HG03521 (cell line): ENCODE measurements around the gene APOC3.
"Not testable (repeated sequence)": the region's sequence is repeated elsewhere in the genome, so short reads cannot be mapped to it uniquely, and the experiment has no call there.

Source experiments
- ATAC-seq: cut with Tn5 transposase; IDR thresholded peaks from one replicate; pipeline ENCODE4 v1.9.1; 2021; ENCODE audit warnings: mild to moderate bottlenecking, moderate library complexity; ENCODE audit not compliant: unreplicated experiment

Gene APOC3

GRCh38 chr11:116828632-116829524, 829 bp upstream of the APOC3 start:
- ATAC-seq: no peak

- no peak for ATAC-seq
Observed at GRCh38 chr11:116830184-116830912, 641 bp downstream of the APOC3 start.

- ATAC-seq: no peak
Observed at GRCh38 chr11:116831790-116832349, 2.2 kb downstream of the APOC3 start.

DNA sequence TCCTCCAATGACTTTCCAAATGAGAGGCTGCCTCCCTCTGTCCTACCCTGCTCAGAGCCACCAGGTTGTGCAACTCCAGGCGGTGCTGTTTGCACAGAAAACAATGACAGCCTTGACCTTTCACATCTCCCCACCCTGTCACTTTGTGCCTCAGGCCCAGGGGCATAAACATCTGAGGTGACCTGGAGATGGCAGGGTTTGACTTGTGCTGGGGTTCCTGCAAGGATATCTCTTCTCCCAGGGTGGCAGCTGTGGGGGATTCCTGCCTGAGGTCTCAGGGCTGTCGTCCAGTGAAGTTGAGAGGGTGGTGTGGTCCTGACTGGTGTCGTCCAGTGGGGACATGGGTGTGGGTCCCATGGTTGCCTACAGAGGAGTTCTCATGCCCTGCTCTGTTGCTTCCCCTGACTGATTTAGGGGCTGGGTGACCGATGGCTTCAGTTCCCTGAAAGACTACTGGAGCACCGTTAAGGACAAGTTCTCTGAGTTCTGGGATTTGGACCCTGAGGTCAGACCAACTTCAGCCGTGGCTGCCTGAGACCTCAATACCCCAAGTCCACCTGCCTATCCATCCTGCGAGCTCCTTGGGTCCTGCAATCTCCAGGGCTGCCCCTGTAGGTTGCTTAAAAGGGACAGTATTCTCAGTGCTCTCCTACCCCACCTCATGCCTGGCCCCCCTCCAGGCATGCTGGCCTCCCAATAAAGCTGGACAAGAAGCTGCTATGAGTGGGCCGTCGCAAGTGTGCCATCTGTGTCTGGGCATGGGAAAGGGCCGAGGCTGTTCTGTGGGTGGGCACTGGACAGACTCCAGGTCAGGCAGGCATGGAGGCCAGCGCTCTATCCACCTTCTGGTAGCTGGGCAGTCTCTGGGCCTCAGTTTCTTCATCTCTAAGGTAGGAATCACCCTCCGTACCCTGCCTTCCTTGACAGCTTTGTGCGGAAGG, 2.9 kb downstream of the APOC3 start:
- ATAC-seq: no peak

- ATAC-seq: no peak
Observed at GRCh38 chr11:116833491-116833815, 3.7 kb downstream of the APOC3 start.

GRCh38 chr11:116833816-116834534, 4.3 kb downstream of the APOC3 start:
- no peak for ATAC-seq

- ATAC-seq: not testable (repeated sequence)
Observed at GRCh38 chr11:116834535-116835041, 4.9 kb downstream of the APOC3 start.

DNA sequence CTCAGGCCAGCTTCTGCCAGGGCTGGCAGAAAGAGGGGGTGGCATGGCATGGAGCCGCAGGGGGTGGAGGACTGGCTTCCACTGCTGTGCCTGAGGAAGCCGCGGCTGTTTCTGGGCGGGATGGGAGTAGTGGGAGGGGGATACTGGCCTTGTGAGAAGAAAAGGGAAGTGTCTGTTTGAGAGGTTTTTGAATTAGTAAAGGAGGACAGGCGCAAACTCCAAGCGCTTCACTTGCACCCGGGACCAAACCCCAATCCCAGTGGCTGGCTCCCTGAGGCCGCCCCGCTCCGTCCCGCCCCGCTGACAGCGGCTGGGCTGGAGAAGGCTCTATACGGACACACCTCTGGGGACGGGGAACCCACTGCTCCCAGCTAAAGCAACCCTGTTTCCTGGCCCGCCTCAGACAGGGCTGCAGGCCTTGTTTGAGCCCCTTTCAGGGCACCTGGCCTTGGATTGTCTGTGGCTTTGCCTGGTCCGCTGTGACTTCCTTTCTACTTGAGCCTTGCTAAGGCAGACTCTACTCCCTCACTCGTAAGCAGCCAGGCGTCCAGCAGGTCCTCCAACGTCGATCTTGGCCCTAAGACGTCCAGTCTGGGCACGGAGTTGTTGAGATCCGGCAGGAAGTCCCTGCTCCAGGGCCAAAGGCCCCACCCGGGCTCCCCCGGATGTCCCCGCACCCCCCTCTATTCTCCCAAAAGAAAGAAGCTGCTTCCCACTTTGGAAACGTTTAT, 5.5 kb downstream of the APOC3 start:
- ATAC-seq: no peak

DNA sequence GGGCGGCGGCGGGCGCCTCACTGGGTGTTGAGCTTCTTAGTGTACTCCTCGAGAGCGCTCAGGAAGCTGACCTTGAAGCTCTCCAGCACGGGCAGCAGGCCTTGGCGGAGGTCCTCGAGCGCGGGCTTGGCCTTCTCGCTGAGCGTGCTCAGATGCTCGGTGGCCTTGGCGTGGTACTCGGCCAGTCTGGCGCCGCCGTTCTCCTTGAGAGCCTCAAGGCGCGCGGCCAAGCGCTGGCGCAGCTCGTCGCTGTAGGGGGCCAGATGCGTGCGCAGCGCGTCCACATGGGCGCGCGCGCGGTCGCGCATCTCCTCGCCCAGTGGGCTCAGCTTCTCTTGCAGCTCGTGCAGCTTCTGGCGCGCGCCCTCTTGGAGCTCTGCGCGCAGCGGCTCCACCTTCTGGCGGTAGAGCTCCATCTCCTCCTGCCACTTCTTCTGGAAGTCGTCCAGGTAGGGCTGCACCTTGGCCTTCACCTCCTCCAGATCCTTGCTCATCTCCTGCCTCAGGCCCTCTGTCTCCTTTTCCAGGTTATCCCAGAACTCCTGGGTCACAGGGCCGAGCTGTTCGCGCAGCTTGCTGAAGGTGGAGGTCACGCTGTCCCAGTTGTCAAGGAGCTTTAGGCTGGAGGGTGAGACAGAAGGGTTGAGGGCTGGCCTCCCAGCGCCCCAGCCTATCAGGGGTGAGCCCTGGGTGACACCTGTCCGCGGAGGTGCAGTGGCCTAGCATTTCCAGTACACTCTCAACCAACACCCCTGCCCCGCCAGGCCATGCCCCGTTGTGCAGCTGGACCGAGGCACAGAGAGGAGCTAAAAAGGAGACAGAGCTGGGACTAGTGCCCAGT, 6.3 kb downstream of the APOC3 start:
- ATAC-seq: peak; percentile 77

GRCh38 chr11:116836632-116836991, 6.9 kb downstream of the APOC3 start:
- ATAC-seq: no peak

DNA sequence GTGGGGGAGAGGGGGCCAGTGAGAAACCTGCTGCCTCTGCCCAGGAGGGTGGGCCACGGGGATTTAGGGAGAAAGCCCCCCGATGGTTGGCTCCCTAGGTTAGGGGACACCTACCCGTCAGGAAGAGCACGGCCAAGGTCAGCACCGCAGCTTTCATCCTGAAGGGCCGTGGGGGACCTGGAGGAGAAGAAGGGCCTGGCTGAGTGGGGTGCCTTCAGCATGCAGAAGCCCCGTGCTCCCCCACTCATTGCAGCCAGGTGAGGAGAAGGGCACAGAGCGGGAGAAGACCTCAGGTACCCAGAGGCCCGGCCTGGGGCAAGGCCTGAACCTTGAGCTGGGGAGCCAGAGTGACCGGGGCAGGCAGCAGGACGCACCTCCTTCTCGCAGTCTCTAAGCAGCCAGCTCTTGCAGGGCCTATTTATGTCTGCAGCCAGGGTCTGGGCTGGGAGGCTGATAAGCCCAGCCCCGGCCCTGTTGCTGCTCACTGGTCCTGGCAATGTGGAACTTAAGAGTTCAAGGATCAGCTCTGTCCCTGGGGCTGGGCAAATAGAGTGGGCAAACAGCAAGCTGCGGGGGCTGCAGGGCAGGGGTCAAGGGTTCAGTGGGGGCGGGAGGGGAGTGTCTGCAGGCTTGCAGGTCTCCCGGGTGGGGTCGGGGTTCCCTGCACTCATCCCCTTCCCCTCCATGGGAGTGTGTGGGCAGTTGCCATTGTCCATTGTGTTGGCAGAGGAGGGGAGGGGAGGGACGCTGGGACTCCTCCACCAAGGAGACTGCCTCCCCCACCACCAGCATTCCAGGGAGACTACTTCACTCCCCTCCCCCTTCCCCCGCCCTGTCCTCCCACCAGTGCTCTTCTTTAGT, 7.8 kb downstream of the APOC3 start, which contains the start of gene APOA1:
Gene APOA1 (minus strand): TSS at position 392 of the 861 bp plus-strand sequence. CDS start 235 bp downstream, at position 157.
- no peak for ATAC-seq

DNA sequence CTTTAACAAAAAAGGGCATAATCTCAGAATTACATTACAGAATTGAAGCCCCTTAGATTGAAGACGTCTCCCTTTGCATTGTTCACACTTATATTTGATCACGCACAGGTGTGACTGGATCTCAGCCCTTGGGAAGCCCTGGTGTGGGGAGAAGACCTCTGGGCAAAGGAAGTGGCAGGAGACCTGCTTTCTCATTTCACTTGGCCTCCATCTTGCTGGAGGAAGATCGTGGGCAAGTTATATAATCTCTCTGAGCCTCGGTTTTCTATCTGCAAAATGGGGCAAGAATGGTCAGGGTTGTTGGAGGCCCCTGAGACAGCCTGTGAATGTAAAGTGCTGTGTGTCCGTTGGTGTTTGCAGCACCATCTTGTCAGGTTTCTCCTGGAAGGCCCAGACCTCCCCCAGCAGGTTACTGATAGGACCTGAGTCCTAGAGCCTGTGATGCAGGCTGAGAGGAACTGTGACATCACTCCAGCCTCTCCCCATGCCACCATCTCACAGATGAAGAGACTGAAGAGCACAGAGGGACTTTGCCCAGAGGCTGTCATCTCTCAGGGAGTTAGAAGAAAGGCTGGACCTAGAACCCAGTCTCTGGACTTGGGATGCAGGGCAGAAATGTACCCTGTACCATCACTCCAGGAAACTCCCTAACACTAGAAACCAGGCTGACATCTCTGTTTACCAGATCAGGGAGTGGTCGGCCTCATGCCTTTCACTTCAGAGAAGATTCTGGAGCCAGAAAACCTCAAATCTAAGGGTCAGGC, 8.8 kb downstream of the APOC3 start:
- ATAC-seq: no peak

DNA sequence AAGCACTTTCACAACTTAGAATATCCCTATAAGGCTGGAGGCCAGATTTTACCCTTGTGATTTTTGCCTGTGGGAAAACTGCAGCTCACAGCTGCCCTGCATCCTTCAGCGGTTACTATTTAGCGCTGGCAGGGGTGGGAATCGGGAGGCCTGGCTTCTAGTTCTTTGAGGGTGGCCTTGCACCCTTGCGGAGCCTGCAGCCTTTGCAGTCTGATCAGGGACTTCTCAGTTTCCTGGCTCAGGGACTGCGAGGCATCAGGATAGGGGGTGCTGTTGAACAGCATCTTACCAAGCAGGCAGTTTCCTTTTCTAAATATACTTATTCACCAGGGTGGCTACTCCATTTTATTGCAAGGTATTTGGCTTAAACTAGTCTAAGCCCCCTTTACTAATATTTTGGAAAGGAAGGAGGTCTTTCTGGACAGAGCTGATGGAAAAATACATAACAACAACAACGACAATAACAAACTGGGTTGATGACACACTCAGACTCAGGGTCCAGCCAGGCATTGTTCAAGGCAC, 10.6 kb downstream of the APOC3 start:
- ATAC-seq: no peak

GRCh38 chr11:116840746-116841296, 11.1 kb downstream of the APOC3 start:
- no peak for ATAC-seq

DNA sequence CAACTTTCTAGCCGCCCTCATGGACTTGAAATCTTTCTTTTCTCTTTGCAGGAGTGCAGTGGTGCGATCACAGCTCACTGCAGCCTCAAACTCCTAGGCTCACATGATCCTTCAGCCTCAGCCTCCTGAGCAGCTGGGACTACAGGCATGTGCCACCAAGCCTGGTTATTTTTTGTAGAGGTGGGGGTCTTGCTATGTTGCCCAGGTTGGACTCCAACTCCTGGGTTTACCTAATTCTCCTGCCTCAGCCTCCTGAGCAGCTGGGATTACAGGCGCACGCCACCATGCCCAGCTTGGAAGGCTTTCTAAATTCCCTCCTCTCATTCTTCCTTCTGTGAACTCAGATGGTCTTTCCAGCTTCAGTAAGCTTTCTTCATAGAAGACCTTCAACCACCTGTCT, 12.4 kb downstream of the APOC3 start:
- no peak for ATAC-seq

- ATAC-seq: no peak
Observed at GRCh38 chr11:116842909-116843308, 13.2 kb downstream of the APOC3 start.
